GM13976 (cell line): Measurements from ENCODE around the gene FOXQ1.

Experiments used
- DNase-seq: peaks from one replicate; pipeline ENCODE4 v3.0.0; 2012; ENCODE audit warnings: low spot score
- CTCF ChIP-seq: IDR thresholded peaks from 2 replicates; pipeline ENCODE4 v1.5.1; 2012; ENCODE audit warnings: borderline replicate concordance, mild to moderate bottlenecking; ENCODE audit not compliant: insufficient read depth; ENCODE audit errors: extremely low read depth, missing control alignments, control extremely low read depth
- in situ Hi-C: fragments of 300-500 bp; cut with MboI; formaldehyde crosslinking; loops from one replicate; pipeline ENCODE4 v1.12.0; 2022; ENCODE audit warnings: low sequenced_read_pairs, mixed read lengths, inconsistent platforms; ENCODE audit not compliant: unreplicated experiment

Gene FOXQ1

GRCh38 chr6:1311400-1312202, at the start of gene FOXQ1:
FOXQ1 (plus strand) TSS chr6:1312098; CDS start chr6:1312705, 607 bp downstream.
- no peak for TF ChIP-seq CTCF
- in situ Hi-C loops: no loop called here
- DNase-seq: peak; percentile 40

GRCh38 chr6:1262704-1263038, 49.2 kb upstream of the FOXQ1 start:
- DNase-seq: no peak
- in situ Hi-C loops: no loop called here

GRCh38 chr6:1263039-1263849, 48.7 kb upstream of the FOXQ1 start:
- no peak for DNase-seq
- in situ Hi-C loops: no loop called here
- no peak for TF ChIP-seq CTCF

More at GRCh38 chr6:1262704-1263038, 49.2 kb upstream of the FOXQ1 start:
- TF ChIP-seq CTCF: no peak

- no peak for DNase-seq
- in situ Hi-C loops: no loop called here
- TF ChIP-seq CTCF: no peak
Observed at GRCh38 chr6:1263850-1264377, 48.0 kb upstream of the FOXQ1 start.

- in situ Hi-C loops: no loop called here
- no peak for DNase-seq
- no peak for TF ChIP-seq CTCF
Observed at GRCh38 chr6:1264619-1265445, 47.1 kb upstream of the FOXQ1 start.

GRCh38 chr6:1266686-1267056, 45.2 kb upstream of the FOXQ1 start:
- no peak for DNase-seq
- TF ChIP-seq CTCF: no peak
- in situ Hi-C loops: no loop called here
